DMS53 treated with DMSO at 0.1 percent for 48 hours (cell line): Measurements from ENCODE around the gene NR2F1.

Source experiments
- DNase-seq: peaks from one replicate; lab custom pipeline; 2025; ENCODE audit not compliant: unreplicated experiment; lab: John Stamatoyannopoulos, UW

Gene NR2F1

DNA sequence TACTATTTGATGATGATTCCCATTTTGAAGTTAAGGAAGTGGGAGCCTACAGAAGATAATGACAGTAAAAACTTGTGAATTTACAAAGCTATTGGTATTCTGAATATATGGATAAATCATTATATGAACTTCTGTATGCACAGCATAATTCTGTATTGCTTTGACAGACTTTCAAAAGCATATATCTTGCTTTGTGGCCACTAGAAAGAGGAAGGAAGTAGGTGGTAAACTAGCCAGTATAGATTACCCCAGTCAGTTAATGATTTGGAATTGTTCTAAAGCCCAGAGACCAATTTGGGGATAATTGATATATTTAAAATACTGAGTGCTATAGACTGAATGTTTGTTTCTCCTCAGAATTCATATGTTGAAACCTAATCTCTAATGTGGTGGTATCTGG, 53.0 kb downstream of the NR2F1 start:
- DNase-seq, result no peak

DNA sequence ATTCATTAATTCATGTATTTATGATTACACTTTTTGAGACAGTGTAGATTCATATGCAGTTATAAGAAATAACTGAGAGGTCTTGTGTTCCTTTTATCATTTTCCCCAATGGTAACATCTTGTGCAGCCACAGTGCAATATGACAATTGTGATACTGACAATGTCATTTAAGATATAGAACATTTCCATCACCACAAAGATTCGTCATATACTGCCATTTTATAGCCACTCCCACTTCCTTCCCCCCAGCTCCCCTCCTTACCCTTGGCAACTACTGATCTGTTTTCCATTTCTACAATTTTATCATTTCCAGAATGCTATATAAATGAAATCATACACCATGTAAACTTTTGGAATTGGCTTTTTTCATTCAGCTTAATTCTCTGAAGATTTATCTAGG, 53.8 kb downstream of the NR2F1 start:
- DNase-seq, result no peak

DNA sequence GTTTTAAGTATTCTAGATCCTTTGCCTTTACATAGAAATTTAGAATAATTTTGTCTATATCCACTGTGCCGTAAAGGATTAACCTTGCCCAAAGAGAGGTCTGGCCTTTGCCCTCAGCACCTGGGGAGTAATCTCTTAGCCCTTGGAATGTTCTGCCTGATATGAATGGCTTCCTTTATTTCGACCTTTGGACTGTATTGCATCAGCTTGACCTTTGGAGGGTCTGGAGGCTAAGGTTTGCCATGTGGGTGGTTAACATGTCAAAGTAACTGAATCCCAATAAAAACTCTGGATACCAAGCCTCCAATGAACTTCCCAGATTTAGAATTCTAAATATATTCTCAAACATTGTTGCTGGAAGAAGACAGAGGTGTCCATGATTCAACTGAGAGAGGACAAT, 54.7 kb downstream of the NR2F1 start:
- no peak for DNase-seq

- DNase-seq, result no peak
Observed at GRCh38 chr5:93642526-93642925, 59.5 kb downstream of the NR2F1 start.
